Esophagus squamous epithelium (tissue), 5 donors: Measurements from ENCODE around the gene APLP2. TPM values are rescaled to one million over a fixed set of nuclear protein-coding genes. Genes with fewer than 3 reads are reported as not detected.
A peak's percentile ranks its signal among the peaks of the same experiment; 100 is the strongest.

ENCODE experiments used
- DNase-seq: peaks from one replicate; lab custom pipeline; 2025; lab: John Stamatoyannopoulos, UW
- H3K27ac ChIP-seq, 4 donors: fragments of 200-600 bp; sonication (generic); one replicate each; pipeline ENCODE4 v1.5.1; 2016 to 2019; ENCODE audit warnings: mild to moderate bottlenecking in 1 of 4
- H3K27me3 ChIP-seq, 4 donors: fragments of 200-600 bp; sonication (generic); 1 replicate in 3 of 4; 2 replicates in 1 of 4; pipeline versions ENCODE4 v1.5.1 to v1.6.0; 2017 to 2021; ENCODE audit warnings: antibody characterized with exemption in 1 of 4
- H3K36me3 ChIP-seq, 3 donors: fragments of 200-600 bp; sonication (generic); one replicate each; pipeline ENCODE4 v1.5.1; 2016 to 2019
- H3K4me1 ChIP-seq, 3 donors: fragments of 200-600 bp; sonication (generic); one replicate each; pipeline ENCODE4 v1.5.1; 2017 to 2019
- H3K4me3 ChIP-seq, 4 donors: fragments of 200-600 bp; sonication (generic); 1 replicate in 3 of 4; 2 replicates in 1 of 4; pipeline ENCODE4 v1.5.1; 2016 to 2019; ENCODE audit warnings: mild to moderate bottlenecking in 2 of 4, moderate library complexity in 1 of 4
- H3K9me3 ChIP-seq, 3 donors: fragments of 200-600 bp; sonication (generic); one replicate each; pipeline ENCODE4 v1.5.1; 2016 to 2019
- CTCF ChIP-seq, 6 experiments: fragments of 450-650 bp in 4 of 6; fragments of 200-600 bp in 2 of 6; sonication (generic) in 2 of 6; IDR thresholded peaks; one replicate each; pipeline ENCODE4 v1.5.1; 2016 to 2019; ENCODE audit warnings: antibody characterized with exemption in 6 of 6, mild to moderate bottlenecking in 4 of 6, moderate library complexity in 4 of 6
- POLR2A ChIP-seq, 4 donors: fragments of 450-650 bp; IDR thresholded peaks; one replicate each; pipeline ENCODE4 v1.6.1; 2017; ENCODE audit warnings: antibody characterized with exemption in 4 of 4, mild to moderate bottlenecking in 4 of 4, moderate library complexity in 3 of 4
- WGBS, 2 donors: methylation state at CpG; one replicate each; pipeline ENCODE4 v1.1.5; 2018; 5-methylcytosine and 5-hydroxymethylcytosine counted together
- intact Hi-C: fragments of 100-400 bp; cut with DNase I; formaldehyde crosslinking; loops from one replicate; pipeline ENCODE4 v1.15.0; 2022
- total RNA-seq, 4 donors: library from RNA; depleted of rRNA; stranded (reverse); fragments of >200 nt; gene quantifications; one replicate each; pipeline ENCODE4 v1.1.0, GENCODE V29; 2016
- donor health status: DM: yes; HTN: yes; CAD: no.

Gene APLP2
- total RNA-seq, 4 donors from 2014 or later, result 134 to 221 (median 177) TPM

GRCh38 chr11:130051082-130051481 lies 18.6 kb upstream of the APLP2 start:
- Histone ChIP-seq H3K27me3 (no peaks in the 10 kb centered on the region), H3K4me3 (no peak overlapping the region), H3K36me3 (no peaks in the 10 kb centered on the region), H3K27ac (peak overlapping the region in 2 of 4 donors; percentile 35 to 36), H3K9me3 (no peaks in the 10 kb centered on the region), H3K4me1 (peaks cover 0 to 26% (median 6%) of the 10 kb centered on the region in 3 donors)
- WGBS, 2 donors, result 58 to 89% methylated on average over 1 of the region's 1 CpG
- DNase-seq, result no peak
- TF ChIP-seq POLR2A (IDR thresholded peaks at IDR 0.05) (no peak), CTCF (IDR thresholded peaks at IDR 0.05) (no peak)
- intact Hi-C loops, result no loop called here

GRCh38 chr11:130052567-130052966 lies 17.1 kb upstream of the APLP2 start:
- Histone ChIP-seq H3K4me3 (no peak overlapping the region), H3K27ac (no peak overlapping the region), H3K9me3 (no peaks in the 10 kb centered on the region), H3K36me3 (no peaks in the 10 kb centered on the region), H3K4me1 (peaks cover 0 to 26% (median 6%) of the 10 kb centered on the region in 3 donors), H3K27me3 (no peaks in the 10 kb centered on the region)
- WGBS, 2 donors, result 57 to 66% methylated on average over 3 of the region's 3 CpGs
- TF ChIP-seq POLR2A (IDR thresholded peaks at IDR 0.05) (no peak), CTCF (IDR thresholded peaks at IDR 0.05) (no peak)
- no peak for DNase-seq
- intact Hi-C loops, result no loop called here

GRCh38 chr11:130054966-130055365 lies 14.7 kb upstream of the APLP2 start:
- no peak for DNase-seq
- TF ChIP-seq POLR2A (IDR thresholded peaks at IDR 0.05), result no peak
- no peak for TF ChIP-seq CTCF (IDR thresholded peaks at IDR 0.05)
- Histone ChIP-seq H3K36me3 (no peaks in the 10 kb centered on the region), H3K4me3 (no peak overlapping the region), H3K4me1 (peaks cover 0 to 18% (median 6%) of the 10 kb centered on the region in 3 donors), H3K27ac (no peak overlapping the region), H3K27me3 (no peaks in the 10 kb centered on the region), H3K9me3 (no peaks in the 10 kb centered on the region)
- WGBS, 2 donors, result 40 to 50% methylated on average over 2 of the region's 2 CpGs
- intact Hi-C loops, result no loop called here

- WGBS, 2 donors, result 24 to 33% methylated on average over 5 of the region's 5 CpGs
Observed at GRCh38 chr11:130055617-130056016, 14.1 kb upstream of the APLP2 start.

GRCh38 chr11:130061017-130061416 lies 8.7 kb upstream of the APLP2 start:
- intact Hi-C loops, result no loop called here
- H3K4me1 ChIP-seq, result peaks cover 0 to 27% (median 6%) of the 10 kb centered on the region in 3 donors
- 89 to 97% methylated on average over 1 of the region's 1 CpG for WGBS, 2 donors
- no peak overlapping the region for H3K27ac ChIP-seq
- H3K27me3 ChIP-seq, result no peaks in the 10 kb centered on the region
- no peaks in the 10 kb centered on the region for H3K36me3 ChIP-seq
- no peak overlapping the region for H3K4me3 ChIP-seq
- no peak for DNase-seq
- no peak for TF ChIP-seq CTCF (IDR thresholded peaks at IDR 0.05)
- no peaks in the 10 kb centered on the region for H3K9me3 ChIP-seq

More at GRCh38 chr11:130055617-130056016, 14.1 kb upstream of the APLP2 start:
- no peaks in the 10 kb centered on the region for H3K9me3 ChIP-seq
- DNase-seq, result no peak
- H3K27me3 ChIP-seq, result no peaks in the 10 kb centered on the region
- no peak for TF ChIP-seq CTCF (IDR thresholded peaks at IDR 0.05)
- TF ChIP-seq POLR2A (IDR thresholded peaks at IDR 0.05), result no peak
- no peak overlapping the region for H3K4me3 ChIP-seq
- no peak overlapping the region for H3K27ac ChIP-seq
- intact Hi-C loops, result no loop called here
- no peaks in the 10 kb centered on the region for H3K36me3 ChIP-seq
- peaks cover 0 to 11% (median 2%) of the 10 kb centered on the region in 3 donors for H3K4me1 ChIP-seq
